ENCODE results near the gene PIP4K2C.
A peak's percentile ranks its signal among the peaks of the same experiment; 100 is the strongest.
"Not testable (repeated sequence)": the region's sequence is repeated elsewhere in the genome, so short reads cannot be mapped to it uniquely, and the experiment has no call there.

The PIP4K2C gene

GRCh38 chr12:57560516-57560915 is 30.5 kb upstream of the PIP4K2C start:
- no peak for DNase-seq

- not testable (repeated sequence) for DNase-seq
Observed at GRCh38 chr12:57561117-57561516, 29.9 kb upstream of the PIP4K2C start.

GRCh38 chr12:57563358-57563757 is 27.6 kb upstream of the PIP4K2C start:
- DNase-seq = no peak

- DNase-seq = no peak
Observed at GRCh38 chr12:57564178-57564740, 26.7 kb upstream of the PIP4K2C start.

GRCh38 chr12:57568838-57569237 is 22.2 kb upstream of the PIP4K2C start:
- no peak for DNase-seq

- DNase-seq = no peak
Observed at GRCh38 chr12:57569858-57570257, 21.1 kb upstream of the PIP4K2C start.

- DNase-seq = not testable (repeated sequence)
Observed at GRCh38 chr12:57570438-57570837, 20.6 kb upstream of the PIP4K2C start.

- DNase-seq = no peak
Observed at GRCh38 chr12:57571926-57572762, 18.8 kb upstream of the PIP4K2C start.

GRCh38 chr12:57574795-57575194 is 16.2 kb upstream of the PIP4K2C start:
- DNase-seq = no peak

GRCh38 chr12:57575771-57576612 is 15.0 kb upstream of the PIP4K2C start:
- no peak for DNase-seq

- no peak for DNase-seq
Observed at GRCh38 chr12:57576613-57577160, 14.3 kb upstream of the PIP4K2C start.

- DNase-seq = no peak
Observed at GRCh38 chr12:57577981-57578758, 12.8 kb upstream of the PIP4K2C start.

GRCh38 chr12:57579011-57579410 is 12.0 kb upstream of the PIP4K2C start:
- no peak for DNase-seq

GRCh38 chr12:57579677-57580465 is 11.1 kb upstream of the PIP4K2C start:
- DNase-seq = no peak

GRCh38 chr12:57580466-57580795 is 10.6 kb upstream of the PIP4K2C start:
- DNase-seq = no peak

GRCh38 chr12:57581802-57582201 is 9.2 kb upstream of the PIP4K2C start:
- DNase-seq = no peak

- no peak for DNase-seq
Observed at GRCh38 chr12:57582440-57582839, 8.6 kb upstream of the PIP4K2C start.

GRCh38 chr12:57583008-57583831 is 7.8 kb upstream of the PIP4K2C start:
- peak; percentile 91 for DNase-seq

GRCh38 chr12:57584050-57584449 is 6.9 kb upstream of the PIP4K2C start:
- DNase-seq = no peak

GRCh38 chr12:57584690-57585089 is 6.3 kb upstream of the PIP4K2C start:
- no peak for DNase-seq

GRCh38 chr12:57585156-57585555 is 5.8 kb upstream of the PIP4K2C start:
- DNase-seq = no peak

All from GOT3 (cell line).